Measurements from ENCODE around the gene TACC2. TPM values are rescaled to one million over a fixed set of nuclear protein-coding genes. Genes with fewer than 3 reads are reported as not detected.

TACC2 gene
- total RNA-seq, 1 donor from 2014 or later: 32.2 TPM

DNA sequence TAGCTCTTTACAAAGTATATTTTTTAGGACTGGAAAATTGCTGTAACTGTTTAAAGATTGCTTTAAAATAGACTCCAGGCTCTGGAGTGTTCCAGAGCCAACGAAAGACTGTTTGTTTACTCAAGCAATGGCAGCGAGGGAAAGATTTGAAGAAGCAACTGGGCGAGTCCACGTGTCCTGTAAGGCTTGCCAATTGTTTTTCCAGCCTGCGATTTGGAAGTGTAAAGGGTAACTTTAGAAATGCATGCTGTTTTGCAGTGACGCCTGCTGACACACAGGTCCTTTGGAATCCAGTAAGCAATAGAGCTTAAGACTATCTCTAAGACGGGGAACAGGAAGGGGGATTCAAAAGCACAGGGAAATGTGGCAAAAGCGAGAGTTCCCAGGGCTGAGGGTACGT is 55.8 kb downstream of the TACC2 start:
- Mint-ChIP-seq H3K27ac (ENCODE audit: unreplicated experiment) (no peak overlapping the region), H3K9me3 (ENCODE audit: unreplicated experiment) (no peaks in the 10 kb centered on the region), H3K27me3 (ENCODE audit: unreplicated experiment) (peaks cover 4% of the 10 kb centered on the region), H3K4me3 (ENCODE audit: unreplicated experiment) (no peak overlapping the region), H3K4me1 (ENCODE audit: unreplicated experiment) (no peaks in the 10 kb centered on the region), H3K36me3 (ENCODE audit: low read depth, unreplicated experiment) (no peaks in the 10 kb centered on the region)
- no peak for DNase-seq (ENCODE audit: low spot score)
- no peak for TF ChIP-seq CTCF (IDR thresholded peaks at IDR 0.05; ENCODE audit: unreplicated experiment)

DNA sequence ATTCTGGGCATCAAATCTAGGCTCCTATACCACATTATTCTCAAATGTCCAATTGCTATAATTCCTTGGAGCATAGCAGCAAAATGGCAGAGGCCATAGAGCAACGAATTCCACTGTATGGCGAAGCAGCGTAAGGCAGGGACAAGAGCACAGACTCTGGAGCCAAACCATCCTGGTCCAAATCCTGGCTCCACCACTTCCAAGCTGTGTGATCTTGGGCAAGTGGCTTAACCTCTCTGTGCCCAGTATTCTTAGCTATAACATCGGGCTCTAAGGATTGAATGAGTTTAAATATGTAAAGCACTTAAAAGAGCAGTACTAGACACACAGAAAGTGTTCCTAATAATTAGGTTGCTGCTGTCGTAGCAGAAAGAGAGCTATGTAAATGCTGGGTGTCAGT is 56.2 kb downstream of the TACC2 start:
- Mint-ChIP-seq H3K27me3 (ENCODE audit: unreplicated experiment) (peaks cover 4% of the 10 kb centered on the region), H3K4me3 (ENCODE audit: unreplicated experiment) (no peak overlapping the region), H3K27ac (ENCODE audit: unreplicated experiment) (no peak overlapping the region), H3K9me3 (ENCODE audit: unreplicated experiment) (no peaks in the 10 kb centered on the region), H3K4me1 (ENCODE audit: unreplicated experiment) (no peaks in the 10 kb centered on the region), H3K36me3 (ENCODE audit: low read depth, unreplicated experiment) (no peaks in the 10 kb centered on the region)
- no peak for DNase-seq (ENCODE audit: low spot score)
- no peak for TF ChIP-seq CTCF (IDR thresholded peaks at IDR 0.05; ENCODE audit: unreplicated experiment)

- Mint-ChIP-seq H3K4me3 (ENCODE audit: unreplicated experiment) (no peak overlapping the region), H3K27me3 (ENCODE audit: unreplicated experiment) (no peaks in the 10 kb centered on the region), H3K36me3 (ENCODE audit: low read depth, unreplicated experiment) (no peaks in the 10 kb centered on the region), H3K27ac (ENCODE audit: unreplicated experiment) (no peak overlapping the region), H3K9me3 (ENCODE audit: unreplicated experiment) (no peaks in the 10 kb centered on the region), H3K4me1 (ENCODE audit: unreplicated experiment) (no peaks in the 10 kb centered on the region)
- DNase-seq (ENCODE audit: low spot score): no peak
- no peak for TF ChIP-seq CTCF (IDR thresholded peaks at IDR 0.05; ENCODE audit: unreplicated experiment)
Observed at GRCh38 chr10:122047560-122047959, 58.6 kb downstream of the TACC2 start.

GRCh38 chr10:122049076-122049475 is 60.1 kb downstream of the TACC2 start:
- no peak overlapping the region for H3K27ac Mint-ChIP-seq (ENCODE audit: unreplicated experiment)
- peaks cover under 1% of the 10 kb centered on the region for H3K4me1 Mint-ChIP-seq (ENCODE audit: unreplicated experiment)
- H3K27me3 Mint-ChIP-seq (ENCODE audit: unreplicated experiment): no peaks in the 10 kb centered on the region

GRCh38 chr10:122050311-122050710 is 61.3 kb downstream of the TACC2 start:
- Mint-ChIP-seq H3K9me3 (ENCODE audit: unreplicated experiment) (no peaks in the 10 kb centered on the region), H3K4me1 (ENCODE audit: unreplicated experiment) (peaks cover 3% of the 10 kb centered on the region), H3K27me3 (ENCODE audit: unreplicated experiment) (no peaks in the 10 kb centered on the region), H3K27ac (ENCODE audit: unreplicated experiment) (no peak overlapping the region), H3K4me3 (ENCODE audit: unreplicated experiment) (no peak overlapping the region), H3K36me3 (ENCODE audit: low read depth, unreplicated experiment) (no peaks in the 10 kb centered on the region)
- TF ChIP-seq CTCF (IDR thresholded peaks at IDR 0.05; ENCODE audit: unreplicated experiment): no peak
- no peak for DNase-seq (ENCODE audit: low spot score)

More at GRCh38 chr10:122049076-122049475, 60.1 kb downstream of the TACC2 start:
- no peak for TF ChIP-seq CTCF (IDR thresholded peaks at IDR 0.05; ENCODE audit: unreplicated experiment)
- H3K4me3 Mint-ChIP-seq (ENCODE audit: unreplicated experiment): no peak overlapping the region
- H3K36me3 Mint-ChIP-seq (ENCODE audit: low read depth, unreplicated experiment): no peaks in the 10 kb centered on the region
- H3K9me3 Mint-ChIP-seq (ENCODE audit: unreplicated experiment): no peaks in the 10 kb centered on the region
- DNase-seq (ENCODE audit: low spot score): no peak
